HG03175 (cell line): ENCODE data around the gene ARFGAP3.
A peak's percentile ranks its signal among the peaks of the same experiment; 100 is the strongest.

Experiments used
- ATAC-seq: cut with Tn5 transposase; IDR thresholded peaks from one replicate; pipeline ENCODE4 v1.9.1; 2021; ENCODE audit warnings: mild to moderate bottlenecking, moderate library complexity; ENCODE audit not compliant: unreplicated experiment

Gene ARFGAP3

GRCh38 chr22:42856865-42857704, at the start of gene ARFGAP3:
TSS of gene ARFGAP3 (minus strand) at chr22:42857273. CDS start at chr22:42857182, 91 bp downstream.
- peak; percentile 84 for ATAC-seq

- no peak for ATAC-seq
Measured at GRCh38 chr22:42905702-42906183, 48.7 kb upstream of the ARFGAP3 start.

- ATAC-seq: no peak
Measured at GRCh38 chr22:42905217-42905616, 48.1 kb upstream of the ARFGAP3 start.

GRCh38 chr22:42904050-42904449, 47.0 kb upstream of the ARFGAP3 start:
- no peak for ATAC-seq

- ATAC-seq: no peak
Measured at GRCh38 chr22:42902875-42903510, 45.9 kb upstream of the ARFGAP3 start.

- no peak for ATAC-seq
Measured at GRCh38 chr22:42901790-42902508, 44.9 kb upstream of the ARFGAP3 start.

- ATAC-seq: no peak
Measured at GRCh38 chr22:42897960-42898359, 40.9 kb upstream of the ARFGAP3 start.

GRCh38 chr22:42895541-42895981, 38.5 kb upstream of the ARFGAP3 start:
- no peak for ATAC-seq

GRCh38 chr22:42895087-42895486, 38.0 kb upstream of the ARFGAP3 start:
- ATAC-seq: no peak

- ATAC-seq: no peak
Measured at GRCh38 chr22:42893371-42894150, 36.5 kb upstream of the ARFGAP3 start.

GRCh38 chr22:42892571-42893316, 35.7 kb upstream of the ARFGAP3 start:
- ATAC-seq: no peak

GRCh38 chr22:42892156-42892555, 35.1 kb upstream of the ARFGAP3 start:
- no peak for ATAC-seq

- no peak for ATAC-seq
Measured at GRCh38 chr22:42891696-42892095, 34.6 kb upstream of the ARFGAP3 start.

GRCh38 chr22:42891008-42891407, 33.9 kb upstream of the ARFGAP3 start:
- ATAC-seq: no peak

GRCh38 chr22:42889304-42889703, 32.2 kb upstream of the ARFGAP3 start:
- ATAC-seq: peak; percentile 57

GRCh38 chr22:42887523-42888507, 30.7 kb upstream of the ARFGAP3 start:
- ATAC-seq: no peak

- no peak for ATAC-seq
Measured at GRCh38 chr22:42887120-42887519, 30.0 kb upstream of the ARFGAP3 start.

- ATAC-seq: no peak
Measured at GRCh38 chr22:42885446-42885845, 28.4 kb upstream of the ARFGAP3 start.
